Upper lobe of right lung (tissue), 1 donor: ENCODE measurements around the gene ITGB7. TPM values are rescaled to one million over a fixed set of nuclear protein-coding genes. Genes with fewer than 3 reads are reported as not detected.
A peak's percentile ranks its signal among the peaks of the same experiment; 100 is the strongest.

Source experiments
- ATAC-seq: fragments of 200-7000 bp; cut with Tn5 transposase; one replicate; pipeline ENCODE4 v1.9.1; 2020; ENCODE audit warnings: mild to moderate bottlenecking, moderate library complexity
- DNase-seq: peaks from one replicate; pipeline ENCODE4 v3.0.0-alpha.2; 2020
- H3K27ac ChIP-seq: fragments of 200-600 bp; one replicate; pipeline ENCODE4 v1.8.0; 2022
- H3K27me3 ChIP-seq: fragments of 200-600 bp; one replicate; pipeline ENCODE4 v1.8.0; 2022; ENCODE audit warnings: mild to moderate bottlenecking
- H3K36me3 ChIP-seq: fragments of 200-600 bp; one replicate; pipeline ENCODE4 v1.8.0; 2022
- H3K4me1 ChIP-seq: fragments of 200-600 bp; one replicate; pipeline ENCODE4 v1.8.0; 2022
- H3K4me3 ChIP-seq: fragments of 200-600 bp; one replicate; pipeline ENCODE4 v1.8.0; 2022; ENCODE audit warnings: mild to moderate bottlenecking
- H3K9me3 ChIP-seq: fragments of 200-600 bp; one replicate; pipeline ENCODE4 v1.8.0; 2022
- CTCF ChIP-seq: fragments of 200-600 bp; IDR thresholded peaks from one replicate; pipeline ENCODE4 v1.8.0; 2022; ENCODE audit warnings: antibody characterized with exemption
- intact Hi-C: fragments of 100-400 bp; cut with DNase I; formaldehyde crosslinking; loops from one replicate; pipeline ENCODE4 v1.11.0; 2022
- total RNA-seq: library from RNA; stranded (reverse); fragmentation: NEBNext Ultra II Directional; extraction: Animal tissue kit (Norgen Biotek cat#: 25700); gene quantifications from one replicate; pipeline ENCODE4 v1.2.1, GENCODE V29; 2021
- donor health status: DM: no; HTN: yes; CAD: no; lungs with severe emphysema.

The ITGB7 gene
- total RNA-seq, 1 donor from 2014 or later: 7.7 TPM

GRCh38 chr12:53217051-53217930 is 10.2 kb upstream of the ITGB7 start:
- no peak for TF ChIP-seq CTCF
- peak overlapping the region; percentile 79 for H3K4me3 ChIP-seq
- intact Hi-C loops: loop anchor here (10.0 kb wide), 1 partner anchor 68 kb away; no protein-coding TSS in a partner anchor

GRCh38 chr12:53215497-53215896 is 8.4 kb upstream of the ITGB7 start:
- no peak for DNase-seq
- no peak for ATAC-seq
- Histone ChIP-seq H3K36me3 (peaks cover 47% of the 10 kb centered on the region), H3K27ac (no peak overlapping the region), H3K4me3 (no peak overlapping the region), H3K27me3 (no peaks in the 10 kb centered on the region), H3K4me1 (peaks cover 56% of the 10 kb centered on the region), H3K9me3 (no peaks in the 10 kb centered on the region)
- no peak for TF ChIP-seq CTCF
- intact Hi-C loops: loop anchor here (10.0 kb wide), 1 partner anchor 69 kb away; no protein-coding TSS in a partner anchor

More at GRCh38 chr12:53217051-53217930, 10.2 kb upstream of the ITGB7 start:
- H3K27ac ChIP-seq: peak overlapping the region; percentile 99
- DNase-seq: peak; percentile 77
- no peaks in the 10 kb centered on the region for H3K9me3 ChIP-seq
- ATAC-seq: no peak
- peaks cover 29% of the 10 kb centered on the region for H3K36me3 ChIP-seq
- no peaks in the 10 kb centered on the region for H3K27me3 ChIP-seq
- peaks cover 63% of the 10 kb centered on the region for H3K4me1 ChIP-seq

GRCh38 chr12:53214687-53215455 is 7.8 kb upstream of the ITGB7 start:
- ATAC-seq: peak; percentile 5
- Histone ChIP-seq H3K36me3 (peaks cover 51% of the 10 kb centered on the region), H3K27me3 (no peaks in the 10 kb centered on the region), H3K27ac (peak overlapping the region; percentile 30), H3K9me3 (no peaks in the 10 kb centered on the region), H3K4me1 (peaks cover 56% of the 10 kb centered on the region), H3K4me3 (no peak overlapping the region)
- TF ChIP-seq CTCF: no peak
- intact Hi-C loops: loop anchor here (10.0 kb wide), 1 partner anchor 70 kb away; no protein-coding TSS in a partner anchor
- DNase-seq: no peak

- Histone ChIP-seq H3K27ac (peak overlapping the region; percentile 30), H3K4me3 (no peak overlapping the region), H3K9me3 (no peaks in the 10 kb centered on the region), H3K4me1 (peaks cover 58% of the 10 kb centered on the region), H3K27me3 (no peaks in the 10 kb centered on the region), H3K36me3 (peaks cover 51% of the 10 kb centered on the region)
- no peak for DNase-seq
- no peak for ATAC-seq
- TF ChIP-seq CTCF: no peak
- intact Hi-C loops: loop anchor here (10.0 kb wide), 1 partner anchor 71 kb away; no protein-coding TSS in a partner anchor
These were observed 7.2 kb upstream of the ITGB7 start for GRCh38 chr12:53214221-53214620.

- DNase-seq (peak; percentile 92), ATAC-seq (peak; percentile 82)
- intact Hi-C loops: loop anchor here (10.0 kb wide), 1 partner anchor 71 kb away; no protein-coding TSS in a partner anchor
- no peaks in the 10 kb centered on the region for H3K27me3 ChIP-seq
- no peak overlapping the region for H3K27ac ChIP-seq
- H3K9me3 ChIP-seq: no peaks in the 10 kb centered on the region
- H3K4me1 ChIP-seq: peaks cover 60% of the 10 kb centered on the region
- H3K36me3 ChIP-seq: peaks cover 51% of the 10 kb centered on the region
- no peak overlapping the region for H3K4me3 ChIP-seq
- TF ChIP-seq CTCF: peak; percentile 89
These were observed 6.3 kb upstream of the ITGB7 start for GRCh38 chr12:53213348-53213747.
